ENCODE data around the gene ARHGEF28. TPM values are rescaled to one million over a fixed set of nuclear protein-coding genes. Genes with fewer than 3 reads are reported as not detected.
A peak's percentile ranks its signal among the peaks of the same experiment; 100 is the strongest.

ARHGEF28 gene
- total and polyA plus RNA-seq, 8 donors, result 13.9 to 156 (median 55.7) TPM

- Histone ChIP-seq H3K9me3 (no peaks in the 10 kb centered on the region), H3K36me3 (no peaks in the 10 kb centered on the region), H3K4me1 (peaks cover 19 to 61% (median 38%) of the 10 kb centered on the region in 4 donors), H3K27ac (peak overlapping the region in 1 of 5 donors; percentile 42), H3K4me3 (no peak overlapping the region), H3K27me3 (no peaks in the 10 kb centered on the region)
- 52 to 70% (median 58%) methylated on average over 5 of the region's 5 CpGs for WGBS, 5 donors
- intact Hi-C loops (cut with DNase I; ENCODE audit: low total_unique reads), result no loop called here
- no peak for TF ChIP-seq EP300 (IDR thresholded peaks at IDR 0.05)
- no peak for TF ChIP-seq CTCF (IDR thresholded peaks at IDR 0.05)
- no peak for TF ChIP-seq POLR2AphosphoS5 (IDR thresholded peaks at IDR 0.05)
- no peak for TF ChIP-seq POLR2A (IDR thresholded peaks at IDR 0.05)
- DNase-seq, result no peak
Measured at GRCh38 chr5:73641811-73642210, 15.8 kb downstream of the ARHGEF28 start.

- peak overlapping the region in 3 of 5 donors; percentile 7 to 42 (median 21) for H3K27ac ChIP-seq
- no peaks in the 10 kb centered on the region for H3K27me3 ChIP-seq
- DNase-seq, result no peak
- H3K9me3 ChIP-seq, result no peaks in the 10 kb centered on the region
- no peak for TF ChIP-seq POLR2A (IDR thresholded peaks at IDR 0.05)
- no peak for TF ChIP-seq CTCF (IDR thresholded peaks at IDR 0.05)
- TF ChIP-seq POLR2AphosphoS5 (IDR thresholded peaks at IDR 0.05), result no peak
- no peak for TF ChIP-seq EP300 (IDR thresholded peaks at IDR 0.05)
- WGBS, 5 donors, result 33 to 65% (median 43%) methylated on average over 4 of the region's 4 CpGs
- intact Hi-C loops (cut with DNase I; ENCODE audit: low total_unique reads), result no loop called here
- no peak overlapping the region for H3K4me3 ChIP-seq
- H3K36me3 ChIP-seq, result no peaks in the 10 kb centered on the region
- H3K4me1 ChIP-seq, result peaks cover 19 to 59% (median 38%) of the 10 kb centered on the region in 4 donors
Measured at GRCh38 chr5:73642344-73642743, 16.3 kb downstream of the ARHGEF28 start.

GRCh38 chr5:73644385-73644963 is 18.5 kb downstream of the ARHGEF28 start:
- Histone ChIP-seq H3K36me3 (no peaks in the 10 kb centered on the region), H3K4me3 (no peak overlapping the region), H3K27ac (peak overlapping the region in 4 of 5 donors; percentile 8 to 82 (median 40)), H3K9me3 (no peaks in the 10 kb centered on the region), H3K4me1 (peaks cover 19 to 43% (median 32%) of the 10 kb centered on the region in 4 donors), H3K27me3 (no peaks in the 10 kb centered on the region)
- TF ChIP-seq EP300 (IDR thresholded peaks at IDR 0.05) (no peak), POLR2AphosphoS5 (IDR thresholded peaks at IDR 0.05) (no peak), POLR2A (IDR thresholded peaks at IDR 0.05) (no peak), CTCF (IDR thresholded peaks at IDR 0.05) (no peak)
- 32 to 51% (median 45%) methylated on average over 3 of the region's 3 CpGs for WGBS, 5 donors
- intact Hi-C loops (cut with DNase I; ENCODE audit: low total_unique reads), result no loop called here
- peak in 1 of 2 donors; percentile 40 for DNase-seq

GRCh38 chr5:73647721-73648120 is 21.7 kb downstream of the ARHGEF28 start:
- H3K9me3 ChIP-seq, result no peaks in the 10 kb centered on the region
- no peaks in the 10 kb centered on the region for H3K36me3 ChIP-seq
- H3K4me1 ChIP-seq, result peaks cover 7 to 47% (median 32%) of the 10 kb centered on the region in 4 donors
- no peak for TF ChIP-seq POLR2AphosphoS5 (IDR thresholded peaks at IDR 0.05)
- no peak for TF ChIP-seq EP300 (IDR thresholded peaks at IDR 0.05)
- TF ChIP-seq CTCF (IDR thresholded peaks at IDR 0.05), result no peak
- no peak for TF ChIP-seq POLR2A (IDR thresholded peaks at IDR 0.05)
- no peak for DNase-seq
- intact Hi-C loops (cut with DNase I; ENCODE audit: low total_unique reads), result no loop called here
- no peak overlapping the region for H3K27ac ChIP-seq
- no peak overlapping the region for H3K4me3 ChIP-seq
- no peaks in the 10 kb centered on the region for H3K27me3 ChIP-seq
